Keratinocyte (primary cell): ENCODE data around the gene DENND4A. TPM values are rescaled to one million over a fixed set of nuclear protein-coding genes. Genes with fewer than 3 reads are reported as not detected.

Experiments used
- DNase-seq: peaks from one replicate; pipeline ENCODE4 v3.0.0-alpha.2; 2011; ENCODE audit warnings: low read depth, missing footprints, low spot score
- FAIRE-seq: peaks from 2 replicates; lab custom pipeline; 2011; peaks lifted over from hg19 to GRCh38; lab: Jason Lieb, UNC
- H2AFZ ChIP-seq: 2 replicates; pipeline ENCODE4 v1.6.0; 2012; ENCODE audit warnings: low read length, control low read depth, inconsistent platforms; ENCODE audit not compliant: control insufficient read depth
- H3K27ac ChIP-seq: 2 replicates; pipeline ENCODE4 v1.5.1; 2011; ENCODE audit warnings: low read length; ENCODE audit not compliant: control insufficient read depth, insufficient read depth
- H3K27me3 ChIP-seq: 3 replicates; pipeline ENCODE4 v1.6.0; 2011; ENCODE audit warnings: low read length; ENCODE audit not compliant: control insufficient read depth, insufficient read depth; ENCODE audit errors: extremely low read depth
- H3K36me3 ChIP-seq, 2 experiments: 2 replicates in 1 of 2; 3 replicates in 1 of 2; pipeline ENCODE4 v1.5.1; 2011; ENCODE audit warnings: low read length in 2 of 2, mild to moderate bottlenecking in 1 of 2; ENCODE audit not compliant: control insufficient read depth in 2 of 2, insufficient read depth in 2 of 2; ENCODE audit errors: extremely low read depth in 1 of 2
- H3K4me1 ChIP-seq: 3 replicates; pipeline ENCODE4 v1.5.1; 2011; ENCODE audit warnings: low read length; ENCODE audit not compliant: control insufficient read depth, insufficient read depth; ENCODE audit errors: extremely low read depth
- H3K4me2 ChIP-seq: 3 replicates; pipeline ENCODE4 v1.6.0; 2011; ENCODE audit warnings: low read depth, low read length; ENCODE audit not compliant: control insufficient read depth, insufficient read depth; ENCODE audit errors: extremely low read depth
- H3K4me3 ChIP-seq, 3 experiments: fragments of 200-600 bp in 1 of 3; sonication (generic) in 1 of 3; 2 replicates in 2 of 3; 3 replicates in 1 of 3; pipeline ENCODE4 v1.5.1; 2011 to 2016; ENCODE audit warnings: low read length in 3 of 3, mild to moderate bottlenecking in 3 of 3, control low read depth in 2 of 3, inconsistent platforms in 1 of 3, low read depth in 1 of 3, mixed read lengths in 1 of 3, mixed run types in 1 of 3, moderate library complexity in 1 of 3; ENCODE audit not compliant: control insufficient read depth in 2 of 3, insufficient read depth in 2 of 3; ENCODE audit errors: extremely low read depth in 1 of 3
- H3K79me2 ChIP-seq: 2 replicates; pipeline ENCODE4 v1.6.0; 2012; ENCODE audit warnings: low read length; ENCODE audit not compliant: control insufficient read depth, insufficient read depth
- H3K9ac ChIP-seq: 3 replicates; pipeline ENCODE4 v1.6.0; 2011; ENCODE audit warnings: low read length; ENCODE audit not compliant: control insufficient read depth, insufficient read depth; ENCODE audit errors: extremely low read depth
- H3K9me1 ChIP-seq: 3 replicates; pipeline ENCODE4 v1.6.0; 2011; ENCODE audit warnings: low read length; ENCODE audit not compliant: control insufficient read depth, insufficient read depth; ENCODE audit errors: extremely low read depth
- H3K9me3 ChIP-seq: 2 replicates; pipeline ENCODE4 v1.5.1; 2012; ENCODE audit warnings: low read depth, low read length; ENCODE audit not compliant: control insufficient read depth
- H4K20me1 ChIP-seq: 3 replicates; pipeline ENCODE4 v1.6.0; 2011; ENCODE audit warnings: low read length; ENCODE audit not compliant: control insufficient read depth, insufficient read depth; ENCODE audit errors: extremely low read depth
- CTCF ChIP-seq, 3 experiments: IDR thresholded peaks in 1 of 3; conservative IDR thresholded peaks in 1 of 3; optimal IDR thresholded peaks in 1 of 3; 2 replicates in 2 of 3; 3 replicates in 1 of 3; pipeline versions ENCODE3 to v1.5.1; 2011; ENCODE audit warnings: low read length in 3 of 3, mild to moderate bottlenecking in 3 of 3, moderate library complexity in 2 of 3, control low read depth in 1 of 3, inconsistent platforms in 1 of 3; ENCODE audit not compliant: insufficient read depth in 2 of 3; ENCODE audit errors: extremely low read depth in 1 of 3
- EZH2 ChIP-seq: IDR thresholded peaks from one replicate; pipeline ENCODE4 v1.6.1; 2012; ENCODE audit warnings: inconsistent platforms, mild to moderate bottlenecking, low read length, moderate library complexity
- dilution Hi-C: fragments of 300-500 bp; cut with MboI; formaldehyde crosslinking; loops from one replicate; pipeline ENCODE4 v1.7.0; 2020; ENCODE audit warnings: low sequenced_read_pairs; ENCODE audit not compliant: extremely low pct_ligation_motif_present
- polyA plus RNA-seq, 5 experiments: library from polyadenylated mRNA; depleted of rRNA in 3 of 5; stranded (reverse) in 3 of 5; stranded (forward) in 1 of 5; unstranded in 1 of 5; fragments of >200 nt; gene quantifications; 1 replicate in 1 of 5; 2 replicates in 3 of 5; 3 replicates in 1 of 5; pipeline versions ENCODE4 v1.2.1 to v1.2.3, GENCODE V29; 2011 to 2012; ENCODE audit warnings: missing spikeins in 2 of 5, low read depth in 1 of 5, low replicate concordance in 1 of 5

Gene DENND4A
- polyA plus RNA-seq, 1 donor (not counting 4 experiments of a cell fraction or from before 2014, with no cell fraction given) = 10.0 TPM

GRCh38 chr15:65805019-65805745 lies 13.1 kb upstream of the DENND4A start:
- no peaks in the 10 kb centered on the region for H3K9me3 ChIP-seq
- no peak overlapping the region for H3K4me3 ChIP-seq
- no peaks in the 10 kb centered on the region for H4K20me1 ChIP-seq
- TF ChIP-seq EZH2 = no peak
- no peak for TF ChIP-seq CTCF (optimal IDR thresholded peaks at IDR 0.05 in 1 of 3, IDR thresholded peaks at IDR 0.05 in 1 of 3, conservative IDR thresholded peaks at IDR 0.05 in 1 of 3; ENCODE audit: extremely low read depth in 1 of 3, insufficient read depth in 2 of 3, low read length in 3 of 3)
- H3K9ac ChIP-seq = no peak overlapping the region
- H3K36me3 ChIP-seq = no peaks in the 10 kb centered on the region
- no peak overlapping the region for H3K27ac ChIP-seq
- dilution Hi-C loops = no loop called here
- H3K9me1 ChIP-seq = no peaks in the 10 kb centered on the region
- no peak for DNase-seq
- H3K79me2 ChIP-seq = no peaks in the 10 kb centered on the region
- H3K4me2 ChIP-seq = no peak overlapping the region
- no peak for FAIRE-seq
- H2AFZ ChIP-seq = no peak overlapping the region
- no peaks in the 10 kb centered on the region for H3K4me1 ChIP-seq
- H3K27me3 ChIP-seq = no peaks in the 10 kb centered on the region

GRCh38 chr15:65804252-65804931 lies 12.3 kb upstream of the DENND4A start:
- Histone ChIP-seq H3K36me3 (no peaks in the 10 kb centered on the region), H4K20me1 (no peaks in the 10 kb centered on the region), H3K27me3 (no peaks in the 10 kb centered on the region), H3K4me2 (no peak overlapping the region), H3K4me3 (no peak overlapping the region), H3K27ac (no peak overlapping the region), H3K4me1 (no peaks in the 10 kb centered on the region), H2AFZ (no peak overlapping the region), H3K79me2 (no peaks in the 10 kb centered on the region), H3K9ac (no peak overlapping the region), H3K9me3 (no peaks in the 10 kb centered on the region), H3K9me1 (no peaks in the 10 kb centered on the region)
- FAIRE-seq = no peak
- dilution Hi-C loops = no loop called here
- DNase-seq = no peak
- TF ChIP-seq CTCF (optimal IDR thresholded peaks at IDR 0.05 in 1 of 3, IDR thresholded peaks at IDR 0.05 in 1 of 3, conservative IDR thresholded peaks at IDR 0.05 in 1 of 3; ENCODE audit: extremely low read depth in 1 of 3, insufficient read depth in 2 of 3, low read length in 3 of 3) = no peak
- TF ChIP-seq EZH2 = no peak
